ENCODE data around the gene CLEC4G. TPM values are rescaled to one million over a fixed set of nuclear protein-coding genes. Genes with fewer than 3 reads are reported as not detected.

The CLEC4G gene
- total RNA-seq, 2 experiments from 2014 or later, result not detected

DNA sequence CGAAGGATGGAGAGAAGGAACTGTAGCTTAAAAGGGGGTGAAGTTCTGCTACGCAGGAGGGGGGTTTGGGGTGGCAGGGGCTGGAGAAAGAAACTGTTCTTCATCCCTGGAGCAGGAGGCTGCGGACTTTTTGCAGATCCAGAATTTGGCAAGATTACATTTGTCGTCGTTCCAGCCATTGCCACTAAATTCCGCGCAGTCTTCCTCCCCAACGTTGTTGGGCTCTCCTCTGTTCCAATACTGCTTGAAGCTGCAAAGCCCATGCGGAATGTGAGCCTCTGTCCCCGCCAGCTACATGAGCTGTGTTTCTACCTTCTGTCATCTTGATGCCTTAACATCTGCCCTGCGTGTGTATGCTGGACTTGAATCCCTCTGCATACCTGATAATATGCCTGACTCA, 11.1 kb upstream of the CLEC4G start:
- peaks cover 16% of the 10 kb centered on the region for H3K27me3 Mint-ChIP-seq
- no peak overlapping the region for H3K4me3 Mint-ChIP-seq
- no peaks in the 10 kb centered on the region for H3K4me1 Mint-ChIP-seq (ENCODE audit: low read depth)
- intact Hi-C loops (cut with DNase I, micrococcal nuclease), result no loop called here
- CTCF ChIA-PET, result no interaction called here
- no peak overlapping the region for H3K27ac Mint-ChIP-seq
- POLR2A ChIA-PET, result no interaction called here
- Histone ChIP-seq H3K36me3 (ENCODE audit: insufficient read depth, low read length) (no peaks in the 10 kb centered on the region), H3K27ac (ENCODE audit: low read depth in 1 of 2, low read length in 2 of 2) (no peak overlapping the region), H3K4me1 (ENCODE audit: insufficient read depth, low read length) (no peaks in the 10 kb centered on the region), H3K4me3 (ENCODE audit: low read length) (no peak overlapping the region), H3K27me3 (ENCODE audit: control insufficient read depth in 1 of 2, insufficient read depth in 2 of 2, low read length in 2 of 2) (no peaks in the 10 kb centered on the region), H3K9me3 (ENCODE audit: control insufficient read depth in 1 of 2, insufficient read depth in 1 of 2, low read length in 2 of 2) (no peaks in the 10 kb centered on the region)
- no peaks in the 10 kb centered on the region for H3K36me3 Mint-ChIP-seq (ENCODE audit: low read depth)
- peaks cover 1% of the 10 kb centered on the region for H3K9me3 Mint-ChIP-seq
- TF ChIP-seq, protein P1, sequence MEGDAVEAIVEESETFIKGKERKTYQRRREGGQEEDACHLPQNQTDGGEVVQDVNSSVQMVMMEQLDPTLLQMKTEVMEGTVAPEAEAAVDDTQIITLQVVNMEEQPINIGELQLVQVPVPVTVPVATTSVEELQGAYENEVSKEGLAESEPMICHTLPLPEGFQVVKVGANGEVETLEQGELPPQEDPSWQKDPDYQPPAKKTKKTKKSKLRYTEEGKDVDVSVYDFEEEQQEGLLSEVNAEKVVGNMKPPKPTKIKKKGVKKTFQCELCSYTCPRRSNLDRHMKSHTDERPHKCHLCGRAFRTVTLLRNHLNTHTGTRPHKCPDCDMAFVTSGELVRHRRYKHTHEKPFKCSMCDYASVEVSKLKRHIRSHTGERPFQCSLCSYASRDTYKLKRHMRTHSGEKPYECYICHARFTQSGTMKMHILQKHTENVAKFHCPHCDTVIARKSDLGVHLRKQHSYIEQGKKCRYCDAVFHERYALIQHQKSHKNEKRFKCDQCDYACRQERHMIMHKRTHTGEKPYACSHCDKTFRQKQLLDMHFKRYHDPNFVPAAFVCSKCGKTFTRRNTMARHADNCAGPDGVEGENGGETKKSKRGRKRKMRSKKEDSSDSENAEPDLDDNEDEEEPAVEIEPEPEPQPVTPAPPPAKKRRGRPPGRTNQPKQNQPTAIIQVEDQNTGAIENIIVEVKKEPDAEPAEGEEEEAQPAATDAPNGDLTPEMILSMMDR (IDR thresholded peaks at IDR 0.05), result no peak
- ATAC-seq (ENCODE audit: poor library complexity), result no peak
- DNase-seq, result no peak

DNA sequence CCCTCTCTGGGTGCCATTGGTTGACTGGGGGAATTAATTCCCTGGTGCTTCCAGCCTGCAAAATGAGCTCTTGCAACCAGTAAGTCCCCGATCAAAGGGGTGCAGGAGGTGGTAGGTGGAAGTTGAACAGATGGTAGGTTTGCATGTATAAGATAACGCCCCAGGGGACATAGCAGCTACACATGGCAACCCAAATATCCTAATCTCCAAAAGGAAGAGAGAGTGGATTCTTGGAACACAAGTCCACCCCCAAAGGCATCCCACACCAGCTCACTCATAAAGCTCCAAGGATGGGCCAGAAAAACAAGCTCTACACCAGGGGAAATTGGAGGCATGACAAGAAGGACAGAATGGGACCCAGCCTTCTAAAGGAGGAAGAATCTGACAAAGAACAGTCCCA, 10.7 kb upstream of the CLEC4G start:
- no peaks in the 10 kb centered on the region for H3K4me1 ChIP-seq (ENCODE audit: insufficient read depth, low read length)
- no peaks in the 10 kb centered on the region for H3K36me3 Mint-ChIP-seq (ENCODE audit: low read depth)
- H3K27ac ChIP-seq (ENCODE audit: low read depth in 1 of 2, low read length in 2 of 2), result no peak overlapping the region
- H3K4me1 Mint-ChIP-seq (ENCODE audit: low read depth), result no peaks in the 10 kb centered on the region
- ATAC-seq (ENCODE audit: poor library complexity), result no peak
- ChIA-PET CTCF (no interaction called here), POLR2A (no interaction called here)
- intact Hi-C loops (cut with DNase I, micrococcal nuclease), result no loop called here
- DNase-seq, result no peak
- no peaks in the 10 kb centered on the region for H3K9me3 ChIP-seq (ENCODE audit: control insufficient read depth in 1 of 2, insufficient read depth in 1 of 2, low read length in 2 of 2)
- TF ChIP-seq, protein P1 (IDR thresholded peaks at IDR 0.05), result no peak
- H3K4me3 ChIP-seq (ENCODE audit: low read length), result no peak overlapping the region
- no peak overlapping the region for H3K27ac Mint-ChIP-seq
- H3K9me3 Mint-ChIP-seq, result no peaks in the 10 kb centered on the region
- H3K36me3 ChIP-seq (ENCODE audit: insufficient read depth, low read length), result no peaks in the 10 kb centered on the region
- no peaks in the 10 kb centered on the region for H3K27me3 ChIP-seq (ENCODE audit: control insufficient read depth in 1 of 2, insufficient read depth in 2 of 2, low read length in 2 of 2)
- H3K27me3 Mint-ChIP-seq, result peaks cover 13% of the 10 kb centered on the region
- H3K4me3 Mint-ChIP-seq, result no peak overlapping the region

DNA sequence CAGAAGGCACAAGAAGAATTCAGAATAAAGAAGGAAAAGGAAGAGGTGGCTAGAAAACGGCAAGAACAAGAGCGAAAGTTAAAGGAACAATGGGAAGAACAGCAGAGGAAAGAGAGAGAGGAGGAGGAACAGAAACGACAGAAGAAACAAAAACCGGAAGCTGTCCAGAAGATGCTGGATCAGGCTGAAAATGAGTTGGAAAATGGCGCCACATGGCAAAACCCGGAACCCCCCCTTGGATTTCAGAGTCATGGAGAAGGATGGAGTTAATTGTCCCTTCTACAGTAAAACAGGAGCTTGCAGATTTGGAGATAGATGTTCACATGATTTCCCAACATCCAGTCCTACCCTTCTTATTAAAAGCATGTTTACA, 8.8 kb upstream of the CLEC4G start:
- no peak overlapping the region for H3K27ac Mint-ChIP-seq
- Histone ChIP-seq H3K36me3 (ENCODE audit: insufficient read depth, low read length) (no peaks in the 10 kb centered on the region), H3K4me3 (ENCODE audit: low read length) (no peak overlapping the region), H3K27ac (ENCODE audit: low read depth in 1 of 2, low read length in 2 of 2) (no peak overlapping the region), H3K9me3 (ENCODE audit: control insufficient read depth in 1 of 2, insufficient read depth in 1 of 2, low read length in 2 of 2) (no peaks in the 10 kb centered on the region), H3K4me1 (ENCODE audit: insufficient read depth, low read length) (no peaks in the 10 kb centered on the region), H3K27me3 (ENCODE audit: control insufficient read depth in 1 of 2, insufficient read depth in 2 of 2, low read length in 2 of 2) (no peaks in the 10 kb centered on the region)
- CTCF ChIA-PET, result no interaction called here
- H3K4me3 Mint-ChIP-seq, result no peak overlapping the region
- no peaks in the 10 kb centered on the region for H3K9me3 Mint-ChIP-seq
- H3K27me3 Mint-ChIP-seq, result peaks cover 19% of the 10 kb centered on the region
- no peak for ATAC-seq (ENCODE audit: poor library complexity)
- no peaks in the 10 kb centered on the region for H3K4me1 Mint-ChIP-seq (ENCODE audit: low read depth)
- intact Hi-C loops (cut with DNase I, micrococcal nuclease), result no loop called here
- no peak for DNase-seq
- TF ChIP-seq, protein P1 (IDR thresholded peaks at IDR 0.05), result no peak
- H3K36me3 Mint-ChIP-seq (ENCODE audit: low read depth), result no peaks in the 10 kb centered on the region
- POLR2A ChIA-PET, result no interaction called here
